ENCODE measurements around the gene LMBRD2. TPM values are rescaled to one million over a fixed set of nuclear protein-coding genes. Genes with fewer than 3 reads are reported as not detected.
A peak's percentile ranks its signal among the peaks of the same experiment; 100 is the strongest.

Gene LMBRD2
- total and polyA plus RNA-seq, 9 of the 15 experiments (the other 6 are each of a cell fraction or from before 2014, with no cell fraction given): 2.1 to 24.2 (median 10.6) TPM

- H3K4me2 ChIP-seq (ENCODE audit: insufficient read depth, low read length): no peak overlapping the region
- no peaks in the 10 kb centered on the region for H3K79me2 ChIP-seq (ENCODE audit: control insufficient read depth, insufficient read depth, low read length)
- BruUV-seq (replicated peaks): no TSS peak
- no peaks in the 10 kb centered on the region for H3K4me1 ChIP-seq (replicated peaks in 1 of 2; ENCODE audit: control insufficient read depth in 2 of 2, insufficient read depth in 2 of 2, low read length in 2 of 2)
- FAIRE-seq (peak; percentile 29), DNase-seq (ENCODE audit: extremely low read depth in 1 of 4, low spot score in 3 of 4) (peak in 1 of 4 experiments; percentile 25), ATAC-seq (peak; percentile 91)
- no peaks in the 10 kb centered on the region for H3K36me3 ChIP-seq (ENCODE audit: control insufficient read depth, insufficient read depth, low read length)
- peaks cover 0 to 5% of the 10 kb centered on the region in 2 experiments; a peak in 3 of 5 replicates for H3K27me3 ChIP-seq (ENCODE audit: control insufficient read depth in 2 of 2, insufficient read depth in 2 of 2, low read length in 2 of 2)
- in situ Hi-C loops (cut with MboI) (no loop called here), intact Hi-C loops (cut with micrococcal nuclease) (loop anchor here (10.0 kb wide), 1 partner anchor 431 kb away; no protein-coding TSS in a partner anchor)
- no peak overlapping the region for H3K9ac ChIP-seq (ENCODE audit: insufficient read depth in 1 of 2, low read depth in 2 of 2, low read length in 2 of 2)
- H3K4me3 ChIP-seq: no peak overlapping the region
- ChIA-PET CTCF (ENCODE audit: low intra/inter-chr PET ratio) (interaction anchor here (0.6 kb wide), 1 partner anchor 325 kb away, joined by 3 read pairs; no protein-coding TSS in a partner anchor), POLR2A (interaction anchor here (0.6 to 2.1 kb wide), 2 partner anchors 66 to 168 kb away, joined by 3 to 7 read pairs; partner anchors contain the start of gene NADK2)
- no peaks in the 10 kb centered on the region for H3K9me3 ChIP-seq (replicated peaks; ENCODE audit: control insufficient read depth, insufficient read depth, low read depth, low read length)
- no peaks in the 10 kb centered on the region for H4K20me1 ChIP-seq (replicated peaks; ENCODE audit: control insufficient read depth, insufficient read depth, low read length)
- no peaks in the 10 kb centered on the region for H3K9me1 ChIP-seq (ENCODE audit: control insufficient read depth, insufficient read depth, low read length)
- H3K27ac ChIP-seq (ENCODE audit: extremely low read depth, low read depth, low read length): no peak overlapping the region
- 0% methylated on average over 3 of the region's 3 CpGs for WGBS (ENCODE audit: insufficient coverage, low coverage, missing lambda C conversion rate)
- H2AFZ ChIP-seq (ENCODE audit: low read depth, low read length): no peak overlapping the region
- TF ChIP-seq ZNF3 (CRISPR knock-in tag; IDR thresholded peaks at IDR 0.05): no peak
- no peak for TF ChIP-seq ZNF395 (CRISPR knock-in tag; IDR thresholded peaks at IDR 0.05)
- TF ChIP-seq CTCF (IDR thresholded peaks at IDR 0.05 in 2 of 3, conservative IDR thresholded peaks at IDR 0.05 in 1 of 3; ENCODE audit: insufficient read depth in 2 of 3, low read depth in 1 of 3, low read length in 3 of 3): peak; percentile 36 to 61 (median 47); a peak in 5 of 6 replicates
- TF ChIP-seq POLR2H (tag; IDR thresholded peaks at IDR 0.05; ENCODE audit: low read depth): no peak
- TF ChIP-seq PKNOX1 (IDR thresholded peaks at IDR 0.05): no peak
- TF ChIP-seq PHF21A (IDR thresholded peaks at IDR 0.05; ENCODE audit: borderline replicate concordance, low read depth): no peak
- no peak for TF ChIP-seq POLR2B (IDR thresholded peaks at IDR 0.05; ENCODE audit: low read depth, partially characterized antibody)
- TF ChIP-seq BHLHE40 (IDR thresholded peaks at IDR 0.05; ENCODE audit: low read length): no peak
- TF ChIP-seq ZNF79 (CRISPR knock-in tag; IDR thresholded peaks at IDR 0.05; ENCODE audit: low read depth): no peak
- no peak for TF ChIP-seq STAT5A (IDR thresholded peaks at IDR 0.05; ENCODE audit: borderline replicate concordance, low read length)
- no peak for TF ChIP-seq ZNF76 (CRISPR knock-in tag; IDR thresholded peaks at IDR 0.05; ENCODE audit: borderline replicate concordance)
- no peak for TF ChIP-seq ELK3 (CRISPR knock-in tag; IDR thresholded peaks at IDR 0.05)
- peak; percentile 34 to 62; a peak in 3 of 4 replicates for TF ChIP-seq RAD21 (CRISPR knock-in tag; conservative IDR thresholded peaks at IDR 0.05 in 1 of 2, IDR thresholded peaks at IDR 0.05 in 1 of 2)
- no peak for TF ChIP-seq PHF8 (IDR thresholded peaks at IDR 0.05; ENCODE audit: borderline replicate concordance, low read length)
- TF ChIP-seq SMC3 (conservative IDR thresholded peaks at IDR 0.05; ENCODE audit: insufficient read depth, low read depth, low read length): peak; percentile 26; the same call in 1 of the 2 replicates
- TF ChIP-seq ZNF347 (CRISPR knock-in tag; IDR thresholded peaks at IDR 0.05; ENCODE audit: low read depth): no peak
Observed at GRCh38 chr5:36073595-36074216, 78.0 kb downstream of the LMBRD2 start.
